ENCODE measurements around the gene TAF9.
"Not testable (repeated sequence)": the region's sequence is repeated elsewhere in the genome, so short reads cannot be mapped to it uniquely, and the experiment has no call there.

Gene TAF9

DNA sequence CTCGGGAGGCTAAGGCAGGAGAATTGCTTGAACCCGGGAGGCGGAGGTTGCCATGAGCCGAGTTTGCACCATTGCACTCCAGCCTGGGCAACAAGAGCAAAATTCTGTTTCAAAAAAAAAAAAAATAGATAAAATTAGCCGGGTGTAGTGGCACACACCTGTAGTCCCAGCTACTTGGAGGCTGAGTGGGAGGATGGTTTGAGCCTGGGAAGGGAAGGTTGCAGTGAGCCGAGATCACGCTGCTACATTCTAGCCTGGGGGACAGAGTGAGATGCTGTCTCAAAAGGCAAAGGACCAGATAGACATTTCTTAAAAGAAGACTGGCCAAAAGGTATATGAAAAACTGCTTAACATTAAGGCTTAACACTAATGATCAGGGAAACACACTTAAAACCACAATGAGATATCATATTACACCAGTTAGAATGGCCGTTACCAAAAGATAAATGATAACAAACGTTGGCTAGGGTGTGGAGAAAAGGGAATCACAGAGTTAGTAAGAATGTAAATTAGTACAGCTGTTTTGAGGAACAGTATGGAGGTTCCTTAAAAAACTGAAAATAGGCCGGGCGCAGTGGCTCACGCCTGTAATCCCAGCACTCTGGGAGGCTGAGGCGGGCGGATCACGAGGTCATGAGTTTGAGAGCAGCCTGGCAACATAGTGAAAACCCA is 35.5 kb upstream of the TAF9 start:
- no peak for FAIRE-seq
- no peak for TF ChIP-seq CTCF (IDR thresholded peaks at IDR 0.05; ENCODE audit: insufficient read depth, missing control alignments)
- no peak for DNase-seq (ENCODE audit: insufficient read length, low spot score)

GRCh38 chr5:69378376-69378775 is 9.1 kb upstream of the TAF9 start:
- no peak for FAIRE-seq
- no peak for TF ChIP-seq CTCF (IDR thresholded peaks at IDR 0.05; ENCODE audit: insufficient read depth, missing control alignments)
- no peak for DNase-seq (ENCODE audit: insufficient read length, low spot score)

DNA sequence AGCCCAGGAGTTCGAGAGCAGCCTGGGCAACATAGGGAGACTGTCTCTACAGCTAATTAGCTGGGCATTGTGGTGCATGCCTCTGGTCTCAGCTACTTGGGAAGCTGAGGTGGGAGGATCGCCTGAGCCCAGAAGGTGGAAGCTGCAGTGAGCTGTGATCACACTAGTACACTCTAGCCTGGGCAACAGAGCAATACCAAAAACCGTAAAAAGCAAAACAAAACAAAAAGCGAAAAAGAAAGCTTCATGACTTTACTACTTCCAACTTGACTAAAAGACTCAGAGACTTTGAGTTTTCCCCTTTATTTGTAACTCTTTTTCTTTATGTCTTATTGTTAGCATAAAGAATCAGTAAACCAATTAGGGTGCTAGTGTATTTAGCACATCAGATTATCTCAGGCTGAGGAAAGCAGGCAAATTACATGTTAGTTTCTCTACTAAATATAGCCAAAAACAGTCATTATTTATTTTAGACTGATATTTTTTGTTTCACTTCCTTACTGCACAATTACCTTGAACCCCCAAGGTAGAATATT is 5.7 kb upstream of the TAF9 start:
- DNase-seq (ENCODE audit: insufficient read length, low spot score) (no peak), FAIRE-seq (no peak)
- no peak for TF ChIP-seq CTCF (IDR thresholded peaks at IDR 0.05; ENCODE audit: insufficient read depth, missing control alignments)

GRCh38 chr5:69372394-69372793 is 3.1 kb upstream of the TAF9 start:
- no peak for DNase-seq (ENCODE audit: insufficient read length, low spot score)
- TF ChIP-seq CTCF (IDR thresholded peaks at IDR 0.05; ENCODE audit: insufficient read depth, missing control alignments) = no peak
- no peak for FAIRE-seq

- DNase-seq (ENCODE audit: insufficient read length, low spot score); FAIRE-seq: not testable (repeated sequence)
Observed at GRCh38 chr5:69370335-69370734, 1.0 kb upstream of the TAF9 start.

DNA sequence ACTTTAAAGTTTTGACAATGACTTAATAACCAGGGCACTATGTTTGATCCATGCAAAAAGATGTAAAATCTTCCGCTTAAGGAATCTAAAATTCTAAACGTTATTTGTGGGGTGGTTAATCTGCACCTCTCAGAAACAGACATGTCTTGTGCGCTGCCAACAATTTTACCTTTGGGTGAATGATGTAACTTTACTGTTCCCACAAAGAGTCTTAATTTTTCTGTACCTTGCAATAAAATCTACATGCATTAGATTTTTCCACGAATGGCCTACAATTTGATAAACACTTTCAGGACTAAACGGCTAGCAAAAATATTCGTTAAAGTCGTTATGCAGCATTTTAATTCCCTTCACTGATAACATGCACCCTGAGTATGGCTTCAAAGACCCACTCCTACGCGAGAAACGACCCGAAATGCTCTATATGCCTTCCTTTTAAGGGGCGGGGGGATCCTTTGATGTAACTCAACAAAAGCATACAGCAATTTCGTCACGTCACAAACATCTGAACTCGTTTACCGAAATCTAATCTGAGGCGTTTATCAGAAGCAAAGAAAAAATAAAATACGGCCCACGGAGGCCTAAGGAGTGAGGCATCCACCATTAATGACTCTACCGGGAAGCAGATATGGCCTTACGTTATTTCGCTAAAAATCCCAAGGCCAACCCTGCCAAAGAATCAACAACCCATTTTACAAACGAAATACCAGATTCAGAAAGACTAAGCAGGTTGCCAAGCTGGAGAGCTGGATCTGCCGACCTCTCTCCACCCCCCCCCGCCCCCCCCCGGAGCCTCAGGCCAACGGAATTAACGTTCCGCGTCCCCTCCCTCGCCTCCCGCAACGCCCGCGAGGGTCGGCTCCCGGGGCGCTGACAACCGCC is 621 bp downstream of the TAF9 start:
- DNase-seq (ENCODE audit: insufficient read length, low spot score) (no peak), FAIRE-seq (no peak)
- TF ChIP-seq CTCF (IDR thresholded peaks at IDR 0.05; ENCODE audit: insufficient read depth, missing control alignments) = no peak

DNA sequence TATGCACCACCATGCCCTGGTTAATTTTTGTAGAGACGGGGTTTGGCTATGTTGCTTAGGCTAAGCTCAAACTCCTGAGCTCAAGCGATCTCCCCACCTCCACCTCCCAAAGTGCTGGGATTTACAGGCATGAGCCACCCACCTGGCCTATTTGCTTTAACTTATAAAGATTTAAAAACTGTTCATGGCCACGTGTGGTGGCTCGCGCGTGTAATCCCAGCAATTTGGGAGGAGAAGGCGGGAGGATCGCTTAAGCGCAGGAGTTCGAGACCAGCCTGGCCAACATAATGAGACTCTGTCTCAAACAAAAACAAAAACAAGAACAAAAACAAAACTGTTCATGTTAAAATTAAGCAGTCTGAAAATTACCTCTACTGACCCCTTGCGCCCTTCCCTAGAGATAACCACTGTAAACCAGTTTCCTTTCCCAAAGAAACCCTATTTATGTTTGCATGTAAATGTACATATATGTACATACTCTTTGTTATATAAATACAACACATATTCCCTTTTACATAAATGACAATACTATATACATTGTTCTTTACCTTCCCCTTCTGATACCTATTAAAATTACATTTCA is 1.5 kb downstream of the TAF9 start:
- FAIRE-seq (no peak), DNase-seq (ENCODE audit: insufficient read length, low spot score) (no peak)
- TF ChIP-seq CTCF (IDR thresholded peaks at IDR 0.05; ENCODE audit: insufficient read depth, missing control alignments) = no peak
